ENCODE results near the gene PI4K2B. TPM values are rescaled to one million over a fixed set of nuclear protein-coding genes. Genes with fewer than 3 reads are reported as not detected.
"Not testable (repeated sequence)": the region's sequence is repeated elsewhere in the genome, so short reads cannot be mapped to it uniquely, and the experiment has no call there.

The PI4K2B gene
- total RNA-seq: 7.3 TPM

DNA sequence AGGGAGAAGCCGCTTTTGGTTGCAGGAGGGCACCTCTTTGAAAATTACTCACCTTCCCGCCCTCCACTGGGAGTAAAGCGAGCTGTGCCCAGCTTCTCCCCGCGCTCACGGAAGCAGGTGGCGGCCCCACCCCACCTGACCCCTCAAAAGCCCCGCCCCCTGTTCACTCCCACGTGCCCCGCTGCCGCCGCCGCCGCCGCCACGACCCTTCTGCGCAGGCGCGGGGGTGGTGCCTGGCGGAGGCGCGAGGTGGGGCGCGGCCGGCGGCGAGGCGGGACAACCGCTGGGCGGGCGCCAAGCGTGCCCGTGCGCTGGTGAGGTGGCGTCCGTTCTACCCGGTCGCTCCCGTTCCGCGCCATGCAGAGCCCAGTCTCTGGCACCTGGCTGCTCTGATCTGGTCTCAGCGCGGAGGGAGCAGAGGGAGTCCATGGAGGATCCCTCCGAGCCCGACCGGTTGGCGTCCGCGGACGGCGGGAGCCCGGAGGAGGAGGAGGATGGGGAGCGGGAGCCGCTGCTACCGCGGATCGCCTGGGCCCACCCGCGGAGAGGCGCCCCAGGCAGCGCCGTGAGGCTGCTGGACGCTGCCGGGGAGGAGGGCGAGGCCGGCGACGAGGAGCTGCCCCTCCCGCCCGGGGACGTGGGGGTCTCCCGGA lies at the start of gene PI4K2B:
Gene PI4K2B (plus strand): TSS at position 297 of the 653 bp plus-strand sequence. CDS start 131 bp downstream, at position 428.
- Histone ChIP-seq H3K9me3 (ENCODE audit: control insufficient read depth in 3 of 3, low read length in 3 of 3) (peaks cover 0 to 4% (median 2%) of the 10 kb centered on the region in 3 donors), H3K36me3 (ENCODE audit: control insufficient read depth in 3 of 3, insufficient read depth in 3 of 3, low read length in 3 of 3) (no peaks in the 10 kb centered on the region), H3K27ac (ENCODE audit: low read depth, low read length) (peak within 1 kb of the TSS; percentile 87), H3K4me3 (ENCODE audit: low read length in 3 of 3) (peak within 1 kb of the TSS; percentile 91 to 95 (median 92)), H3K27me3 (ENCODE audit: control insufficient read depth in 3 of 3, insufficient read depth in 3 of 3, low read length in 3 of 3) (no peaks in the 10 kb centered on the region), H3K4me1 (ENCODE audit: control insufficient read depth in 3 of 3, insufficient read depth in 3 of 3, low read length in 3 of 3) (peaks cover 0 to 8% (median 7%) of the 10 kb centered on the region in 3 donors), H3K9ac (ENCODE audit: low read depth in 1 of 3, low read length in 3 of 3) (peak within 1 kb of the TSS; percentile 84 to 93 (median 89))

DNA sequence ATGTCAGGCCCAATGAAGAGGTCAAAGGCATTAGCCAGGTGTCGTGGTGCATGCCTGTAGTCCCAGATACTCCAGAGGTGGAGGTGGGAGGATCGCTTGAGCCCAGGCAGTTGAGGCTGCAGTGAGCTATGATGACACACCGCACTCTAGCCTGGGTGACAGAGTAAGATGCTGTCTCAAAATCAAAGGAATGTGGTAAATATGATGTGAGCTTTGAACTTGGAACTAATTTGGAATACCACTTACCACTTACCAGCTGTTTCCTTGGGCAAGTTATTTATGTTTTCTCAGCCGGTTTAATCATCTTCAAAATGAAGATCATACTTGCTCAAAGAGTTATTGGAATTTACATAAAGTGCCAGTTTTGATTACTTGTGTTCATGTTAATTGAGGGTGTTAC lies 49.8 kb upstream of the PI4K2B start:
- H3K9me3 ChIP-seq (ENCODE audit: control insufficient read depth in 3 of 3, low read length in 3 of 3): no peaks in the 10 kb centered on the region
- no peak overlapping the region for H3K9ac ChIP-seq (ENCODE audit: low read depth in 1 of 3, low read length in 3 of 3)
- H3K4me3 ChIP-seq (ENCODE audit: low read length in 3 of 3): no peak overlapping the region
- H3K4me1 ChIP-seq (ENCODE audit: control insufficient read depth in 3 of 3, insufficient read depth in 3 of 3, low read length in 3 of 3): no peaks in the 10 kb centered on the region
- H3K27me3 ChIP-seq (ENCODE audit: control insufficient read depth in 3 of 3, insufficient read depth in 3 of 3, low read length in 3 of 3): no peaks in the 10 kb centered on the region
- no peaks in the 10 kb centered on the region for H3K36me3 ChIP-seq (ENCODE audit: control insufficient read depth in 3 of 3, insufficient read depth in 3 of 3, low read length in 3 of 3)
- no peak overlapping the region for H3K27ac ChIP-seq (ENCODE audit: low read depth, low read length)

DNA sequence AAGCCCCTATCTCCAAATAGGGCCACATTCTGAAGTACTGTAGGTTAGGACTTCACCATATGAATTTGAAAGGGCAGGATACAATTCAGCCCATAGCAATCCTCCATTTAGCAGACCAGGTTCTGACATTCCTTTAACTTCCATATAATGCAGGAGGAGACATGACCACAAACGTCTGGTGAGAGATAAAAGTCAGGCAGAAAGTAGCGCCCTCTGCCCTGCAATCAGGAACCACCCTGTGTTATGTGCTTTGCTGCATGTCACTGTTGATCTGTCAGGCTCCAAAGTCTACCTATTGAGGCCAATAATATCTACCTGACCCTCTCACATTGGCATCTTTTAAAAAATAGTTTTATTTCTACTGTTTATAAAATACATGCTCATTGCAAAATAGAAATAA lies 43.4 kb upstream of the PI4K2B start:
- Histone ChIP-seq H3K4me1 (ENCODE audit: control insufficient read depth in 3 of 3, insufficient read depth in 3 of 3, low read length in 3 of 3) (no peaks in the 10 kb centered on the region), H3K9ac (ENCODE audit: low read depth in 1 of 3, low read length in 3 of 3) (no peak overlapping the region), H3K4me3 (ENCODE audit: low read length in 3 of 3) (no peak overlapping the region), H3K9me3 (ENCODE audit: control insufficient read depth in 3 of 3, low read length in 3 of 3) (no peaks in the 10 kb centered on the region), H3K27me3 (ENCODE audit: control insufficient read depth in 3 of 3, insufficient read depth in 3 of 3, low read length in 3 of 3) (no peaks in the 10 kb centered on the region), H3K27ac (ENCODE audit: low read depth, low read length) (no peak overlapping the region), H3K36me3 (ENCODE audit: control insufficient read depth in 3 of 3, insufficient read depth in 3 of 3, low read length in 3 of 3) (no peaks in the 10 kb centered on the region)

DNA sequence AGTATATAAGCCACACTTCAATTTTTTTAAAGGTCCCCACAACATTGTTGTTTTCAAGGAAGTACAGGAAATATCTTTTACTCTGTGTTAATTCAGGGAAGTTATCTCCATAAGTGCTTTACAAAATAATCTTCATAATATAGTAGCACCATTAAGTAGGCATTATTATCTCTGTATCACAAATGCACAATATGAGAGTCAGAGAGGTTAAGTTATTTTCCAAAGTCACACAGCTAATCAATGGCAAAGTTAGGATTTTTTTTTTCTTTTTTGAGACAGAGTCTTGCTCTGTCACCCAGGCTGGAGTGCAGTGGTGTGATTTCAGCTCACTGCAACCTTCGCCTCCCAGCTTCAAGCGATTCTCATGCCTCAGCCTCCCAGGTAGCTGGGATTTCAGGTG lies 35.1 kb upstream of the PI4K2B start:
- Histone ChIP-seq H3K9me3 (ENCODE audit: control insufficient read depth in 3 of 3, low read length in 3 of 3) (no peaks in the 10 kb centered on the region), H3K4me1 (ENCODE audit: control insufficient read depth in 3 of 3, insufficient read depth in 3 of 3, low read length in 3 of 3) (no peaks in the 10 kb centered on the region), H3K27me3 (ENCODE audit: control insufficient read depth in 3 of 3, insufficient read depth in 3 of 3, low read length in 3 of 3) (no peaks in the 10 kb centered on the region), H3K36me3 (ENCODE audit: control insufficient read depth in 3 of 3, insufficient read depth in 3 of 3, low read length in 3 of 3) (peaks cover 0 to 5% (median 3%) of the 10 kb centered on the region in 3 donors), H3K9ac (ENCODE audit: low read depth in 1 of 3, low read length in 3 of 3) (no peak overlapping the region), H3K27ac (ENCODE audit: low read depth, low read length) (no peak overlapping the region), H3K4me3 (ENCODE audit: low read length in 3 of 3) (no peak overlapping the region)

DNA sequence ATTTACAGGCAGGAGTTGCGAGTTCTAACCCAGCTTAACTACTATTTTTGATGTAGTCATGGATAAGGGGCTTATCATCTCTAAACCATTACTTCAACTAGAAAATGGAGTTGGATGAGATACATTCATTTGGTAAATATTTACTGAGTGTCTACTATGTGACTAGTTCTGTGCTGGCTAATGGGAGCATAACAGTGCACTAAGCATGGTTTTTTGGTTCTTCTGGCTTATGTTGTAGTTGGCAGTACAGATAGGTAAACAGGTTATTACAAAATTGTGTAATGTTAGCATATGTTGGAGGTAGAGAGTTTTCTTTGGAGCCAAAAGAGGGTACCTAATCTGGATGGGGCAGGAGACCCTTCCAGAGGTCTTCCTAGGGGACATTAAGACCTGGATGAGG lies 25.8 kb upstream of the PI4K2B start:
- Histone ChIP-seq H3K9me3 (ENCODE audit: control insufficient read depth in 3 of 3, low read length in 3 of 3) (peaks cover 0 to 3% (median 0%) of the 10 kb centered on the region in 3 donors), H3K27me3 (ENCODE audit: control insufficient read depth in 3 of 3, insufficient read depth in 3 of 3, low read length in 3 of 3) (peaks cover 0 to 2% (median 0%) of the 10 kb centered on the region in 3 donors), H3K4me3 (ENCODE audit: low read length in 3 of 3) (no peak overlapping the region), H3K36me3 (ENCODE audit: control insufficient read depth in 3 of 3, insufficient read depth in 3 of 3, low read length in 3 of 3) (no peaks in the 10 kb centered on the region), H3K9ac (ENCODE audit: low read depth in 1 of 3, low read length in 3 of 3) (no peak overlapping the region), H3K4me1 (ENCODE audit: control insufficient read depth in 3 of 3, insufficient read depth in 3 of 3, low read length in 3 of 3) (no peaks in the 10 kb centered on the region), H3K27ac (ENCODE audit: low read depth, low read length) (no peak overlapping the region)

DNA sequence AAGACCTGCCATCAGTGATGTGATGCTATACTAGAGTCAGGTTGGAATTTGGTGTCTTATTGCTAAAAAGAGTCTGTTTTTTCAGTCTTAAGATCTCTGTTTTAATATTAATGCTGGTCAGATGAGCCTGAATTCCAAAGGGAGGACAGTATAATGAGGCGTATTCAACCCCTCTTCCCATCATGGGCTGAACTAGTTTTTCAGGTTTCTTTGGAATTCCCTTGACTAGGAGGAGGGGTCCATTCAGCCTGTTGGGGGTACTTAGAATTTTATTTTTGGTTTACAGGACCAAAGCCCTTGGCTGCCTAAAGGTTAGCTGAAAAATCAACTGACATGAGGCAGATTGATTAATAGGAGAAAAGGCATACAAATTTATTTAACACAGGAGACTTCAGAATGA lies 24.1 kb upstream of the PI4K2B start:
- Histone ChIP-seq H3K9me3 (ENCODE audit: control insufficient read depth in 3 of 3, low read length in 3 of 3) (peaks cover 0 to 3% (median 0%) of the 10 kb centered on the region in 3 donors), H3K9ac (ENCODE audit: low read depth in 1 of 3, low read length in 3 of 3) (no peak overlapping the region), H3K4me1 (ENCODE audit: control insufficient read depth in 3 of 3, insufficient read depth in 3 of 3, low read length in 3 of 3) (no peaks in the 10 kb centered on the region), H3K36me3 (ENCODE audit: control insufficient read depth in 3 of 3, insufficient read depth in 3 of 3, low read length in 3 of 3) (no peaks in the 10 kb centered on the region), H3K27me3 (ENCODE audit: control insufficient read depth in 3 of 3, insufficient read depth in 3 of 3, low read length in 3 of 3) (peaks cover 0 to 2% (median 0%) of the 10 kb centered on the region in 3 donors), H3K4me3 (ENCODE audit: low read length in 3 of 3) (no peak overlapping the region), H3K27ac (ENCODE audit: low read depth, low read length) (no peak overlapping the region)

GRCh38 chr4:25211721-25212120 lies 22.1 kb upstream of the PI4K2B start:
- Histone ChIP-seq H3K27me3 (ENCODE audit: control insufficient read depth in 3 of 3, insufficient read depth in 3 of 3, low read length in 3 of 3) (peaks cover 0 to 2% (median 0%) of the 10 kb centered on the region in 3 donors), H3K27ac (ENCODE audit: low read depth, low read length) (no peak overlapping the region), H3K4me3 (ENCODE audit: low read length in 3 of 3) (no peak overlapping the region), H3K9ac (ENCODE audit: low read depth in 1 of 3, low read length in 3 of 3) (no peak overlapping the region), H3K4me1 (ENCODE audit: control insufficient read depth in 3 of 3, insufficient read depth in 3 of 3, low read length in 3 of 3) (no peaks in the 10 kb centered on the region), H3K9me3 (ENCODE audit: control insufficient read depth in 3 of 3, low read length in 3 of 3) (peaks cover 0 to 3% (median 0%) of the 10 kb centered on the region in 3 donors), H3K36me3 (ENCODE audit: control insufficient read depth in 3 of 3, insufficient read depth in 3 of 3, low read length in 3 of 3) (no peaks in the 10 kb centered on the region)

DNA sequence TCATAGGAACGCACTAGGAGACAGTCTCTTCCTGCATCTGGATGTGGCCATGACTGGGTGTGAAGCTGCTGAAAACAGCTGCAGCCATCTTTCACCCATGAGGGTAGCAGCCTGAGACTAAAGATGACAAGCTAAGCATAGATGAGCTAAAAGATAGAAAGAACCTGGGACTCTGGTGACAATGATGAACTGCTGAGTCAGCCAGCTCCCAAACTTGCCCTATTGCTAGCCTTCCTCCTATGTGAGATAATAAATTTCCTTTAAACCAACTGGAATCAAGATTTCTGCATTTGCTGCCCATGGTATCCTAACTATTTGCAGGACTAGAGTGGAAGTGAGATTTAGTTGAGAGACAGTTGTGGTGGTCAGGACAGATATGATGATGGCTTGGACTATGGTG lies 21.0 kb upstream of the PI4K2B start:
- Histone ChIP-seq H3K4me1 (ENCODE audit: control insufficient read depth in 3 of 3, insufficient read depth in 3 of 3, low read length in 3 of 3) (no peaks in the 10 kb centered on the region), H3K4me3 (ENCODE audit: low read length in 3 of 3) (no peak overlapping the region), H3K36me3 (ENCODE audit: control insufficient read depth in 3 of 3, insufficient read depth in 3 of 3, low read length in 3 of 3) (no peaks in the 10 kb centered on the region), H3K27me3 (ENCODE audit: control insufficient read depth in 3 of 3, insufficient read depth in 3 of 3, low read length in 3 of 3) (no peaks in the 10 kb centered on the region), H3K27ac (ENCODE audit: low read depth, low read length) (no peak overlapping the region), H3K9me3 (ENCODE audit: control insufficient read depth in 3 of 3, low read length in 3 of 3) (peaks cover 0 to 3% (median 0%) of the 10 kb centered on the region in 3 donors), H3K9ac (ENCODE audit: low read depth in 1 of 3, low read length in 3 of 3) (no peak overlapping the region)

- H3K27ac ChIP-seq (ENCODE audit: low read depth, low read length): no peak overlapping the region
- H3K4me1 ChIP-seq (ENCODE audit: control insufficient read depth in 3 of 3, insufficient read depth in 3 of 3, low read length in 3 of 3): no peaks in the 10 kb centered on the region
- no peaks in the 10 kb centered on the region for H3K36me3 ChIP-seq (ENCODE audit: control insufficient read depth in 3 of 3, insufficient read depth in 3 of 3, low read length in 3 of 3)
- H3K9ac ChIP-seq (ENCODE audit: low read depth in 1 of 3, low read length in 3 of 3): no peak overlapping the region
- peaks cover 0 to 3% (median 0%) of the 10 kb centered on the region in 3 donors for H3K9me3 ChIP-seq (ENCODE audit: control insufficient read depth in 3 of 3, low read length in 3 of 3)
- no peak overlapping the region for H3K4me3 ChIP-seq (ENCODE audit: low read length in 3 of 3)
- no peaks in the 10 kb centered on the region for H3K27me3 ChIP-seq (ENCODE audit: control insufficient read depth in 3 of 3, insufficient read depth in 3 of 3, low read length in 3 of 3)
These were observed 20.4 kb upstream of the PI4K2B start for GRCh38 chr4:25213347-25213979.

GRCh38 chr4:25214750-25215149 lies 19.1 kb upstream of the PI4K2B start:
- not testable (repeated sequence) for H3K9me3 ChIP-seq (ENCODE audit: control insufficient read depth in 3 of 3, low read length in 3 of 3); H3K36me3 ChIP-seq (ENCODE audit: control insufficient read depth in 3 of 3, insufficient read depth in 3 of 3, low read length in 3 of 3); H3K4me1 ChIP-seq (ENCODE audit: control insufficient read depth in 3 of 3, insufficient read depth in 3 of 3, low read length in 3 of 3); H3K27ac ChIP-seq (ENCODE audit: low read depth, low read length); H3K4me3 ChIP-seq (ENCODE audit: low read length in 3 of 3); H3K9ac ChIP-seq (ENCODE audit: low read depth in 1 of 3, low read length in 3 of 3); H3K27me3 ChIP-seq (ENCODE audit: control insufficient read depth in 3 of 3, insufficient read depth in 3 of 3, low read length in 3 of 3)

Measured in skeletal muscle tissue (tissue), 4 donors.